NAMALWA (cell line): ENCODE results near the gene PLAC8.
"Not testable (repeated sequence)": the region's sequence is repeated elsewhere in the genome, so short reads cannot be mapped to it uniquely, and the experiment has no call there.

Source experiments
- DNase-seq: peaks from one replicate; pipeline ENCODE4 v3.0.0-alpha.2; 2015; ENCODE audit warnings: low spot score

The PLAC8 gene

GRCh38 chr4:83067058-83067639 lies 47.4 kb downstream of the PLAC8 start:
- DNase-seq, result no peak

GRCh38 chr4:83065266-83065665 lies 49.3 kb downstream of the PLAC8 start:
- no peak for DNase-seq

GRCh38 chr4:83062739-83063138 lies 51.8 kb downstream of the PLAC8 start:
- DNase-seq, result no peak

- DNase-seq, result peak; percentile 59
Measured at GRCh38 chr4:83054928-83055327, 59.6 kb downstream of the PLAC8 start.

- DNase-seq, result not testable (repeated sequence)
Measured at GRCh38 chr4:83048781-83049180, 65.7 kb downstream of the PLAC8 start.

GRCh38 chr4:83046693-83047473 lies 67.6 kb downstream of the PLAC8 start:
- no peak for DNase-seq

- DNase-seq, result no peak
Measured at GRCh38 chr4:83043801-83044407, 70.6 kb downstream of the PLAC8 start.

GRCh38 chr4:83043157-83043556 lies 71.4 kb downstream of the PLAC8 start:
- DNase-seq, result not testable (repeated sequence)

- no peak for DNase-seq
Measured at GRCh38 chr4:83040269-83040668, 74.3 kb downstream of the PLAC8 start.
